NCI-H2196 (cell line): ENCODE data around the gene TMEM185B.
"Not testable (repeated sequence)": the region's sequence is repeated elsewhere in the genome, so short reads cannot be mapped to it uniquely, and the experiment has no call there.

Experiments used
- DNase-seq: peaks from one replicate; lab custom pipeline; 2025; ENCODE audit not compliant: unreplicated experiment; lab: John Stamatoyannopoulos, UW

Gene TMEM185B

GRCh38 chr2:120223034-120223912 is at the start of gene TMEM185B:
TSS of gene TMEM185B (minus strand) at chr2:120223400. CDS start at chr2:120222976, 424 bp downstream.
- DNase-seq = peak; percentile 93

DNA sequence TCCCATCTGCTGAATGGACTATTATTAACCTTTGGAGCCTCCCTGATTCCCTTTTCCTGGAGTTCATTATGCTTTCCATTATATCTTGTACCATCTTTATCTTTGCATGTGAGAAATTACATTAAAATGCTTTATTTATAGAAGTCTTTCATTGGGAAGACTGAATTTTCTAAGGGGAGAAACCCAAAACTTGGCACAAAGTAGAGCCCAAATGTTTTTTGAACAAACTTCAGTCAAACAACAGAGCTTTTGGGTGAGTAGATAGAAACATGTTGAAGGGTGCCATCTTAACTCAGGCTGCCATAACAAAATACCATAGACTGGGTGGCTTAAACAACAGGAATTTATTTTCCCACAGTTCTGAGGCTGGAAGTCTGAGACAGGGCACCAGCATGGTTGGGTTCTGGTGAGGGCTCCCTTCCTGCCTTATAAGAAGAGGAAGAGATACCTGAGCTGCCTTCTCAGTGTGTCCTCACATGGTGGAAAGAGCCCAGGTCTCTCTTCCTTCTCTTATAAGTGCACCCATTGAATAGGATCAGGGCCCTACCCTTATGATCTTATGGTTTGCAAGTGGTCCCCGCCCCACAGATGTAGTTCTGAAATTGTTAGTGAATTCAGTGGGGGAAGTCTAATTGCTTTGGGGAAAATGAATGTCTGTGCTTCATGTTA is 48.6 kb upstream of the TMEM185B start:
- DNase-seq = no peak

DNA sequence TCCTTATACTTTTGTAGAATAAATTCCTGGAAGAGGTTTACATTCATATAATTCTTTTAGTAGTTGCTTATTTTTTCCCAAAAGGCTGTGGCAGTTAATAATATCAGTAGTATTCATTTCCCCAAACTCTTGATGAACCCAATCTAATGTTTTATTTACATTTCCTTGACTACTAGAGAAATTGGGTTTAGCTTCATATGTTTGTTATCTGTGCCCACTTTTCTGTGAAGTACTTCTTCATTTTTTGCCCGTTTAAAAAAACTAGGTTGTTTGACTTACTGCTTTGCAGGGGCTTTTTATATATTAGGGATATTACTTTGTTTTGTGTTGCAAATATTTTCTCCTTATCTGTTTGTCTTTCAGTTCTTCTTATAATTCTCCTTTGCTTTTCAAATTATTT is 46.6 kb upstream of the TMEM185B start:
- no peak for DNase-seq

GRCh38 chr2:120269076-120269744 is 46.0 kb upstream of the TMEM185B start:
- no peak for DNase-seq

DNA sequence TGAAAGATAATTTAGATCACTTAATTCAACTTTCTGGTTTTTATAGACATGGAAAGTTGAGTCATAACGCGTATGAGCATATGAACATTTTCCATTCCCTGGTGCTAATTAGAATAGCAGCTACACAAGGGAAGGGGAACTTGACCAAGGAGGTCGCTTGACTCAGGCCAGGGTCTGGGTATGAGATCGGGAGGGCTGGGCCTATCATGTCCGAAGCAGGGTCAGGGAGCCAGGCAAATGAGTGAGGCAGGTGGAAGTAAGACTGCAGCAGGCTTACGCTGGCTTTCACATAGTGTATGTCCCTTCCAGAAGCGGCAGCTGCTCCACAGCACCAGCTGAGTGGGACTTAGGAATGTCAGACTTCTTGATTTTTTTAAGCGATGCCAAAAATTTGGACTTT is 44.1 kb upstream of the TMEM185B start:
- DNase-seq = no peak

DNA sequence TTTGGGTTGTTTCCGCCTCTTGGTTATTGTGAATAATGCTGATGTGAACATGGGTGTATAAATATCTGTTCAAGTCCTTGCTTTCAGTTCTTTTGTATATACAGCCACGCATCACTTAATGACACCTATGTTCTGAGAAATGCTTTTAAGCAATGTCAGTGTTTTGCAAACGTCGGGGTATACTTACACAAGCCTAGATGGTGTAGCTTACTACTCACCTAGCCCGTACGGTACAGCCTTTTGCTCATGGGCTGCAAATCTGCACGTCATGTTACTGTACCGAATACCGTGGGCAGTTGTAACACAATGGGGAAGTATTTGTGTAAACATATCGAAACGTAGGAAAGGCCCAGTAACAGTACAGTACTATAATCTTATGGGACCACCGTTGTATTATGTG is 41.8 kb upstream of the TMEM185B start:
- DNase-seq = no peak

- no peak for DNase-seq
Observed at GRCh38 chr2:120262761-120263428, 39.7 kb upstream of the TMEM185B start.

GRCh38 chr2:120262150-120262549 is 39.0 kb upstream of the TMEM185B start:
- no peak for DNase-seq

DNA sequence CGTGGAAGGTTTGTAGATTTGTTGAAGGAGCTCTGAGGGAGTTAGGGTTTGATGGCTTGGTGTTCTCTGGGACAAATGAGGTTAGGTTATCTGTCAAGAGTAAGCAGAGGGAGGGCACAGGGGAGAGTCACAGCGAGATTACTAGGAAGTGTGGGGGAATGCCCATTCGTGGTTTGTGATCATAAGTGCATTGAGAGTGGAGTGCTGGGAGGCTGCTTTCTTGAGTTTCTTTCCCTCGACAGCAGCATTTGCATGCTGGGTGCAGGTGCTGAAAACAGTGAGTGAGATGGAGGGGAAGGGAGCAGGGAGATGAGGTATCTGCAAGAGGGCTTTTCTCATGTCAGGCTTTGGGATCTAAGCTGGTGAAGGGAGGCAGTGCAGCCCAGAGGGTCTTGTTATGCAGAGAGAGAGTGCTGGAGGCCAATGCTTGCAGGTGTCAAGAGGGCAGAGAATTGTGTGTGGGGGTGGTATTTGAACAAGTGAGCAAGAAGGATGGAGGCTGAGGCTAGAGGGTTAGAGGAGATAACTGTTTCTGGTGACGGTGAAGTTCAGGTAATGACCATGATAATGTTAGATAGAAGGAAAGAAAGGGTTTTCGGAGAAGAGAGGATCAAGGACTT is 38.3 kb upstream of the TMEM185B start:
- no peak for DNase-seq

- no peak for DNase-seq
Observed at GRCh38 chr2:120260736-120261135, 37.5 kb upstream of the TMEM185B start.

- DNase-seq = not testable (repeated sequence)
Observed at GRCh38 chr2:120259939-120260338, 36.7 kb upstream of the TMEM185B start.

- DNase-seq = no peak
Observed at GRCh38 chr2:120258196-120258595, 35.0 kb upstream of the TMEM185B start.

GRCh38 chr2:120257522-120257921 is 34.3 kb upstream of the TMEM185B start:
- DNase-seq = no peak

GRCh38 chr2:120256651-120257000 is 33.4 kb upstream of the TMEM185B start:
- DNase-seq = no peak

- DNase-seq = no peak
Observed at GRCh38 chr2:120255986-120256650, 32.9 kb upstream of the TMEM185B start.

GRCh38 chr2:120255071-120255470 is 31.9 kb upstream of the TMEM185B start:
- no peak for DNase-seq

DNA sequence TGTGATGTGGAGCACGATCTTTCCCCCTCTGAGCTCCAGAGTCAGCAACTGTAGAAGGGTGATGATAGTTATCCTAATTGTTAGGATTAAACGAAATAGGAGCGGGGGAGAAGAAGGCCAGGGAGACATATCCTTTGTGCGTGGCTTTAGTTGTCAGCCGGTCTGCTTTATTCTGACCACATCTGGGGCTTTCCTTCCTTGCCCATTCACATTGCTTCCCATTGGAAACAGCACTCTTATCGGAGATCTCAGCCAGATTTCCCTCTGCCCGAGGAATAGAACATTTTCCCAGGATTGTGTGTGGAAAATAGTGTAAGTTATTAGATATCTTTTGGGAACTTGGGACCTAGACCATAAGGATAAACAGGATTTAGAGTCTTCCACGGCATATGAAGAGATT is 31.0 kb upstream of the TMEM185B start:
- DNase-seq = no peak

GRCh38 chr2:120253021-120253882 is 30.1 kb upstream of the TMEM185B start:
- peak; percentile 55 for DNase-seq

- peak; percentile 99 for DNase-seq
Observed at GRCh38 chr2:120252225-120253020, 29.2 kb upstream of the TMEM185B start, which contains the start of gene RALB. TSS of gene RALB (plus strand) at chr2:120252852. CDS start at chr2:120278665, 25,813 bp downstream.
